Natural killer cell (primary cell): Measurements from ENCODE around the gene SDHB. TPM values are rescaled to one million over a fixed set of nuclear protein-coding genes. Genes with fewer than 3 reads are reported as not detected.

ENCODE experiments used
- ATAC-seq, 3 donors: fragments of 150-1000 bp in 2 of 3; fragments of 200-7000 bp in 1 of 3; cut with Tn5 transposase; 1 replicate in 1 of 3; 2 replicates in 2 of 3; pipeline ENCODE4 v1.10.0; 2021; ENCODE audit warnings: mild to moderate bottlenecking in 2 of 3, moderate library complexity in 2 of 3
- DNase-seq, 2 donors: peaks; one replicate each; pipeline versions ENCODE4 v3.0.0 to v3.0.0-alpha.2; 2013 to 2021; ENCODE audit warnings: mixed read lengths in 1 of 2
- H3K27ac ChIP-seq: one replicate; pipeline ENCODE4 v1.5.1; 2013; ENCODE audit warnings: mild to moderate bottlenecking, low read length
- H3K27me3 ChIP-seq: one replicate; pipeline ENCODE4 v1.6.1; 2013; ENCODE audit warnings: low read length; ENCODE audit not compliant: control insufficient read depth, insufficient read depth
- H3K36me3 ChIP-seq: one replicate; pipeline ENCODE4 v1.6.1; 2013; ENCODE audit warnings: low read length; ENCODE audit not compliant: control insufficient read depth, insufficient read depth
- H3K4me1 ChIP-seq: one replicate; pipeline ENCODE4 v1.6.1; 2013; ENCODE audit warnings: low read length; ENCODE audit not compliant: control insufficient read depth, insufficient read depth
- H3K4me3 ChIP-seq: one replicate; pipeline ENCODE4 v1.5.1; 2013; ENCODE audit warnings: low read length
- H3K9me3 ChIP-seq: one replicate; pipeline ENCODE4 v1.6.1; 2013; ENCODE audit warnings: low read length; ENCODE audit not compliant: control insufficient read depth, insufficient read depth
- H3K27ac Mint-ChIP-seq, 2 donors: one replicate each; pipeline ENCODE4 v1.8.0; 2022; ENCODE audit warnings: mild to moderate bottlenecking in 2 of 2, mixed read lengths in 2 of 2, moderate library complexity in 1 of 2
- H3K27me3 Mint-ChIP-seq, 2 donors: one replicate each; pipeline ENCODE4 v1.8.0; 2022; ENCODE audit warnings: low read depth in 2 of 2, mixed read lengths in 2 of 2
- H3K36me3 Mint-ChIP-seq: one replicate; pipeline ENCODE4 v1.8.0; 2022; ENCODE audit warnings: mixed read lengths
- H3K4me1 Mint-ChIP-seq, 2 donors: one replicate each; pipeline ENCODE4 v1.8.0; 2022; ENCODE audit warnings: mixed read lengths in 2 of 2
- H3K4me3 Mint-ChIP-seq: one replicate; pipeline ENCODE4 v1.8.0; 2022; ENCODE audit warnings: mild to moderate bottlenecking, moderate library complexity, mixed read lengths
- H3K9me3 Mint-ChIP-seq, 2 donors: one replicate each; pipeline ENCODE4 v1.8.0; 2022; ENCODE audit warnings: mixed read lengths in 2 of 2
- CTCF ChIP-seq: fragments of 200-600 bp; IDR thresholded peaks from one replicate; pipeline ENCODE4 v1.8.0; 2022; ENCODE audit warnings: antibody characterized with exemption
- WGBS: methylation state at CpG from one replicate; pipeline ENCODE4 v1.1.7; 2013; ENCODE audit warnings: missing lambda C conversion rate; ENCODE audit not compliant: insufficient coverage; 5-methylcytosine and 5-hydroxymethylcytosine counted together
- intact Hi-C: fragments of 100-400 bp; cut with micrococcal nuclease; formaldehyde crosslinking; loops from one replicate; pipeline ENCODE4 v1.14.2; 2022
- total RNA-seq, 4 donors: library from RNA; stranded (reverse); fragments of 120-200 nt in 1 of 4; gene quantifications; one replicate each; pipeline versions ENCODE4 v1.2.3 to v1.2.4, GENCODE V29; 2013 to 2022

SDHB gene
- total RNA-seq, 3 donors from 2014 or later (not counting 1 experiment from before 2014, with no cell fraction given), result 56.8 to 62.6 (median 59.5) TPM

GRCh38 chr1:17027900-17028299 lies 25.9 kb downstream of the SDHB start:
- ATAC-seq, result no peak
- Mint-ChIP-seq H3K4me1 (peaks cover 0 to 7% of the 10 kb centered on the region in 2 donors), H3K27me3 (no peaks in the 10 kb centered on the region), H3K4me3 (no peak overlapping the region), H3K9me3 (no peaks in the 10 kb centered on the region), H3K36me3 (peaks cover 11% of the 10 kb centered on the region), H3K27ac (no peak overlapping the region)
- intact Hi-C loops, result no loop called here
- H3K9me3 ChIP-seq, result no peaks in the 10 kb centered on the region
- no peak overlapping the region for H3K27ac ChIP-seq
- H3K4me1 ChIP-seq, result no peaks in the 10 kb centered on the region
- H3K4me3 ChIP-seq, result no peak overlapping the region
- 100% methylated on average over 1 of the region's 2 CpGs for WGBS
- peaks cover 73% of the 10 kb centered on the region for H3K36me3 ChIP-seq
- DNase-seq, result no peak
- H3K27me3 ChIP-seq, result no peaks in the 10 kb centered on the region
- TF ChIP-seq CTCF, result no peak

GRCh38 chr1:17027403-17027802 lies 26.4 kb downstream of the SDHB start:
- Histone ChIP-seq H3K36me3 (peaks cover 73% of the 10 kb centered on the region), H3K27ac (no peak overlapping the region), H3K4me3 (no peak overlapping the region), H3K9me3 (no peaks in the 10 kb centered on the region), H3K4me1 (no peaks in the 10 kb centered on the region), H3K27me3 (no peaks in the 10 kb centered on the region)
- intact Hi-C loops, result no loop called here
- Mint-ChIP-seq H3K4me3 (no peak overlapping the region), H3K9me3 (no peaks in the 10 kb centered on the region), H3K36me3 (peaks cover 11% of the 10 kb centered on the region), H3K27me3 (no peaks in the 10 kb centered on the region), H3K4me1 (peaks cover 0 to 7% of the 10 kb centered on the region in 2 donors), H3K27ac (no peak overlapping the region)
- WGBS, result 82% methylated on average over 5 of the region's 5 CpGs
- ATAC-seq (no peak), DNase-seq (no peak)
- no peak for TF ChIP-seq CTCF

GRCh38 chr1:17024721-17025120 lies 29.1 kb downstream of the SDHB start:
- Mint-ChIP-seq H3K36me3 (peaks cover 12% of the 10 kb centered on the region), H3K9me3 (no peaks in the 10 kb centered on the region), H3K4me3 (no peak overlapping the region), H3K27ac (peak overlapping the region in 1 of 2 donors; percentile 36), H3K4me1 (peaks cover 0 to 7% of the 10 kb centered on the region in 2 donors), H3K27me3 (no peaks in the 10 kb centered on the region)
- intact Hi-C loops, result no loop called here
- Histone ChIP-seq H3K36me3 (peaks cover 84% of the 10 kb centered on the region), H3K27me3 (no peaks in the 10 kb centered on the region), H3K4me3 (no peak overlapping the region), H3K4me1 (no peaks in the 10 kb centered on the region), H3K9me3 (no peaks in the 10 kb centered on the region), H3K27ac (no peak overlapping the region)
- WGBS, result 69% methylated on average over 1 of the region's 1 CpG
- no peak for DNase-seq
- no peak for TF ChIP-seq CTCF
- no peak for ATAC-seq

- H3K36me3 Mint-ChIP-seq, result peaks cover 22% of the 10 kb centered on the region
- Histone ChIP-seq H3K27me3 (no peaks in the 10 kb centered on the region), H3K4me3 (no peak overlapping the region), H3K4me1 (no peaks in the 10 kb centered on the region), H3K9me3 (no peaks in the 10 kb centered on the region), H3K27ac (no peak overlapping the region), H3K36me3 (peaks cover 87% of the 10 kb centered on the region)
- H3K27ac Mint-ChIP-seq, result peak overlapping the region in 1 of 2 donors; percentile 14
- H3K9me3 Mint-ChIP-seq, result no peaks in the 10 kb centered on the region
- ATAC-seq (no peak), DNase-seq (no peak)
- no peaks in the 10 kb centered on the region for H3K27me3 Mint-ChIP-seq
- H3K4me1 Mint-ChIP-seq, result peaks cover 0 to 14% of the 10 kb centered on the region in 2 donors
- intact Hi-C loops, result no loop called here
- WGBS, result 72% methylated on average over 2 of the region's 3 CpGs
- no peak overlapping the region for H3K4me3 Mint-ChIP-seq
- TF ChIP-seq CTCF, result no peak
Observed at GRCh38 chr1:17023573-17023972, 30.3 kb downstream of the SDHB start.
